IPS DF 19.7 (cell line): ENCODE measurements around the gene LMF1.

Experiments used
- DNase-seq: peaks from one replicate; pipeline ENCODE4 v3.0.0-alpha.2; 2013; ENCODE audit warnings: low read depth, low spot score

Gene LMF1

GRCh38 chr16:970766-971581, at the start of gene LMF1:
Gene LMF1, minus strand, starts transcription at chr16:970984. Its CDS starts 4 bp downstream, at chr16:970980.
- no peak for DNase-seq

GRCh38 chr16:1020091-1020399, 49.3 kb upstream of the LMF1 start:
- no peak for DNase-seq

- no peak for DNase-seq
Measured at GRCh38 chr16:1019231-1020090, 48.7 kb upstream of the LMF1 start.

GRCh38 chr16:1018447-1019198, 47.8 kb upstream of the LMF1 start:
- DNase-seq = no peak

DNA sequence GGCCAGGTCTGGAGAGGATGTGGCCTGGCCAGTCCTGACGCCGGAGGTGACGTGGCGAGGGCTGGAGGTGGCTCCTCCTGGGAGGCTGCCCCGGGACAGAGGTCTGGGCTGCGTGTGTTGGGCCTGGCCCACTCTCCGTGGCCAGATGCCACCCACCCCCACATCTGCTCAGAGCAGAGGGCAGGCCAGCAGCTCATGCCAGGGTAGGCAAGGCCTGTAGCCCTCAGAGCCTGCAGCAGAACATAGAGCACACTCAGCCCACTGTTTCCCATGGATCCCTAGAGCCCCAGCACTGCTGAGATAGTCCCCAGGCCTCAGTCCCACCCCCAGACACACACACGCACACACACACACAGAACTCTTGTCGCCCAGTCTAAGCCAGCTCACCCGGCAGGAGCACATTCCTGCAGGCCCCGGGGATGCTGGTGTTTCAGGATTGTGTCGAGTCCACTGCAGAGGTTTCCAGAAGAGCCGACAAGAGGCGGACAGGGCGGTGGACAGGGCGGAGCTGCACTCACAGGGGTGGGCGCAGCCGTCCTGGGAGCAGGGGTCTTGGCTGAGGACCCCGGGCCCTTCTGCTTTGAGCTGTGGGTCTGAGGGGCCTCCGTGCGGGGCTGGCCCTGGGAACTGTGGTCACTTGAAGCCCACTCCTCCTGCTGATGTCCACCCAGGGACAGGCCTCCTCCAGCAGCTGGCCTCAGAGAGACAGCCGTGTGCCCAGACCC, 44.1 kb upstream of the LMF1 start:
- DNase-seq = no peak

DNA sequence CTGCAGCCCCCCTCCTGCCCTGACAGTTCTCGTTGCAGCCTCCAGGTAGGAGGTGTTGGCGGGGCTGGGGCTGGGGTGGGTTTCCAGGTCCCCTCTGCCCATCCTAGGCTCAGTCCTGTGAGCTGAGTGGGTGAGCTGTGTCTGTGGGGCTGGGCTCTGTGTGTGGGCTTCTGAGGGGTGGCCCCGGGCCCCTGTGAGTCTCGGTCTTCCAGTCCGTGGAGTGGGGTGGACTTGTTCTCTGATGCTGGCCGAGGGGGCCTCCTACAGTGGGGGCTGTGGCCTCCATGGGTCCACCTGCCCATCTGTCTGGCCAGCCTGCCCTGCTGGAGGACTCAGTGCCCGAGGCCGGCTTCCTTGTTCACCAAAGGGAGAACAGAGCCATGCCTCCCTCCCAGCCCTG, 43.4 kb upstream of the LMF1 start:
- no peak for DNase-seq

DNA sequence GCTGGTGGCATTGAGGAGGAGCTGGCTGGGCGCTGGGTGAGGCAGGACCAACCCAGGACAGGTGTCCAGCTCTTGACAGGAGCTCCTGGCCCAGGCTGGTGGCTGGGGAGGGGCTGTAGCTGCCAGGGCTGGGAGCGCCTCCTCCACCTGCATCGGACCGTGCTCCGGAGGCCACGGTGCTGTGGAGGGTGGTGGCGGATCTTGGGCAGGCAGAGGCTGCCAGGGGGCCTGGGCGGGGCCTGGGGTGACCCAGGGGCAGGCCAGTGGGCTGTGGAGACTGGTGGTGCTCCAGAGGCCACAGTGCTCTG, 42.8 kb upstream of the LMF1 start:
- no peak for DNase-seq

DNA sequence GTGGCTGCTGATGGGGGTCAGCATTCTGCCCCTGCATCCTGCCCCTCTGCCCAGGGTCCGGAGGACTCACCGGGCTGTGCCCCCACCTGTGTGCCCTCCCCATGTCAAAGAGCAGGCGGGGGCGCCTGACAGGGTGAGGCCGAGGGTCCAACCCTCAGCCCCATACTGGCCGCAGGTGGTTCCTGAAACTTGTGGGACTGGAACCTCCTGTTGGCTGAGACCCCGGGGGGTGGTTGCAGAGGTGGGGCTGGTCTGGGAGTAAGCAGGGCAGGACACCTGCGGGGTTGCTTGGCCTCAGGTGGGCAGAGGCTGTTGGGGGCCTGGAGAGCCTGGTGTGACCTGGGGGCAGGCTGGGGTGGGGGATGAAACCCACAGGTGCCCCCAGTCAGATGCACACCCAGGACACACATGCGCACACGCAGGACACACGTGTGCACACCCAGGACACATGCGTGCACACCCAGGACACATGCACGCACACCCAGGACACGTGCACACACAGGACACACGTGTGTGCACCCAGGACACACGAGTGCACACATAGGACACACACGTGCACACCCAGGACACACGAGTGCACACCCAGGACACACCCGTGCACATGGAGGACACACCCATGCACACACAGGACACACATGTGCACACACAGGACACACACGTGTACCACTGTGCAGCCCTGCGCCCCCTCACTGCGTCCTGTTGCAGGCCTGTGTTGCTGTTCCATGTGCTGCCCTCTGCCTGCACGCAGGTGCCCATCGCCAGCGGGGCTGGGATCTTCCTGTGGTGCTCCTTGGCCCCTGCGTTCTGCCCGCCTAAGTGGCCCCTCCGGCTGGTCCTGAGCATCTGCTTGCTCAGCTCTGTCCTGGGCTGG, 42.2 kb upstream of the LMF1 start:
- DNase-seq = no peak

DNA sequence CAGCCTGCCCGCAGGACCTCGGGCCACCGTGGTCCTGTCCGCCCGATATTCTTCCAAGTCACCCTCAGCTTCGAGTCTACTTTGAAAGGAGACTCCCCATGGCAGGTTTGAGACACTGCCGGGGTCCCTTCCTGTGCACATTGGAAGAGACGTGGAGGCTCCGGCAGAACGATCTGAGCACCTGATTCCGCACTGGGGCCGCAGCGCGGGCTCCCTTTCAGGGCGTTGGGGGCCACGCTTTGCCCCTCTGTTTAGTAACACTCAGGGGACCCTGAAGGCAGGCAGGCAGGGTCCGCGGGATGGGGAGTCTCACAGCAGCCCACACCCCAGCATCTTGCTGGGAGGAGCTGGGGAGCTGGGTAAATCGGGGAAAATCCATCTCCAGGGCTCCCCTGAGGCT, 41.4 kb upstream of the LMF1 start:
- no peak for DNase-seq

GRCh38 chr16:1011316-1012082, 40.7 kb upstream of the LMF1 start:
- DNase-seq = no peak

DNA sequence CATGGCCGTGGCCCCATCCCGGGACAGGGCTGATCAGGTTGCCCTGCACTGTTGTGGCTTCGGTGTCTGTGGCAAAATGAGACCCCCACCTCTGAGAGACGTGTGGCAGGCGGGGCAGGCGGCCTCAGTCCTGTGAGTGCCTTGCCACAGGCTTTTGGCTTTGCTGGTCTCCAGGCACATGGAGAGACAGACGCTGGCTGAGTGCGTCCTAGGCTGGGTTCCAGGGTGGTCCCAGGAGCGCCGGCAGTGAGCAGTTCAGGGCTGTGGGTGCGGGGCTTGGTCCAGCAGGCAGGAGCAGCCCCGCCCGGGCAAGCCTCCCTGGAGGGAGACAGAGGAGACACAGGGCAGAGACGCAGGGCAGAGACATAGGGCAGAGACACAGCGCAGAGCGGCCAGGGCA, 40.0 kb upstream of the LMF1 start:
- DNase-seq = no peak

DNA sequence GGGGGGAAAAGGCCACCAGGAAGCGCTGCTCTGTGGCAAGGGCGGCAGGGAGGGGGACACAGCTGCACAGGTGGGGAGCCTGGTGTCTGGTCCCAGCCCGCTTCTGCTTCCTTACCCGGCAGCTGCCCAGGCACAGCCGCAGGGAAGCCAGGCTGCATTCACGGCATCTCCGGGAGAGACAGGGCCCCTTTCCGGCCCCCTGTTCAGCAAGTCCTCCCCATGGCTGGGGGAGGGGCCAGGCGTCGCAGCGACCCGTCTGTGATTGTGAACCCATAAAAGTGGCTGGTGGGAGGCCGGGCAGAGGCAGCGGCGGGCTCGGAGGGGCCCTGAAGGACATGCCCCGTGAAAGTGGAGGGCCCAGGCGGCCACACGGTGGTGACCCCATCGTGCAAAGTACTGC, 39.5 kb upstream of the LMF1 start:
- DNase-seq = no peak

DNA sequence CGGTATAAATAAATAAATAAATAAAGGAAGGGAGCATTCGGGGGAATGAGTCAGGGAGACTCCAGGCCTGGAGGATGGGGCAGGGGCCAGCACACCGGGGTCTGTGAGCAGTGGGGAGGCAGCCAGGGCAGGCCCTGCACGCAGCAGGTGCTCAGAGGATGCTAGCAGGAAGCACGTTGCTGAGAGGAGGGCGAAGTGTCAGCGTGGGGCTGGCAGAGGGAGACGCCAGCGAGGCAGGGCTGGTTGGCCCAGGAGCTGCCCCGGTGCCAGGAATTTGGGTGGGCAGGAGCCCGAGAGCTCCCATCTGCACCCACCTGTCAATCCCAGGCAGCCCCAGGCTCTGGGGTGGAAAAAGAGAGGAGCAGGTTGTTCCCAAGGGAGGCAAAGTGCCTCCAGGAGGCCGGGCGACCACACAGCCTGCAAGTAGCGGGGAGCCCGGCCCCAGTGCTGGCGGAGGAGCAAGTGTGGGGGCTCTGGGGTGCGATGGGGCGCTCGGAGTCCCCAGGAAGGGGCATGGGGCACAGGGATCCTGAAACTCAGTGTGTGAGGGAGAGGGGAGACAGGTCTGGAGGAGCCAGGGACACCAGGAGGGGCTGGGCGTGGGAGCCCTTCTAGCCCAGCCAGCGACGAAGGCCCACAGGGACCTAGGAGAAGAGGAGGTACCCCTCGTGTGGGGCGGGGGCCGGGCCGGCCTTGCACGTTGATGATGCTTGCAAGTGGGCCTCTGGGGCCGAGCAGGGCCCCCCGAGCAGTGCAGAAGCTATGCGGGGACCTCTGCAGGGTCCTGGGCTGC, 38.8 kb upstream of the LMF1 start:
- no peak for DNase-seq

DNA sequence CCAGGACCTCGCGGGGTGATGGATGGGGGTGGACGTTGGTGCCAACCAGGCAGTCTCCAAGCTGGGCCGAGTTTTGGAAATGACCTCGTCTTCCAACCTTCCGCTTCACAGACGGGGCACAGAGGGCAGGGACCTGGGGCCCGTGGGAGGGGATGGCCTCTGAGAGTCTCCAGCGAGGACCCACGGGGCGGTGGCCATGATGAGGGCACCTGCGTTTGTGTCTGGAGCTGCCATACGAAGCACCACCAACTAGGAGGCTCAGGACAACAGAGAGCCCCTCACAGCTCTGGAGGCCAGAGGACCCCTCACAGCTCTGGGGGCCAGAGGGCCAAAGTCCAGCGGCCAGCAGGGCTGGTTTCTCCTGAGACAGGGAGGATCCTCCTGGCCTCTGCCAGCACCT, 37.3 kb upstream of the LMF1 start:
- DNase-seq = no peak

DNA sequence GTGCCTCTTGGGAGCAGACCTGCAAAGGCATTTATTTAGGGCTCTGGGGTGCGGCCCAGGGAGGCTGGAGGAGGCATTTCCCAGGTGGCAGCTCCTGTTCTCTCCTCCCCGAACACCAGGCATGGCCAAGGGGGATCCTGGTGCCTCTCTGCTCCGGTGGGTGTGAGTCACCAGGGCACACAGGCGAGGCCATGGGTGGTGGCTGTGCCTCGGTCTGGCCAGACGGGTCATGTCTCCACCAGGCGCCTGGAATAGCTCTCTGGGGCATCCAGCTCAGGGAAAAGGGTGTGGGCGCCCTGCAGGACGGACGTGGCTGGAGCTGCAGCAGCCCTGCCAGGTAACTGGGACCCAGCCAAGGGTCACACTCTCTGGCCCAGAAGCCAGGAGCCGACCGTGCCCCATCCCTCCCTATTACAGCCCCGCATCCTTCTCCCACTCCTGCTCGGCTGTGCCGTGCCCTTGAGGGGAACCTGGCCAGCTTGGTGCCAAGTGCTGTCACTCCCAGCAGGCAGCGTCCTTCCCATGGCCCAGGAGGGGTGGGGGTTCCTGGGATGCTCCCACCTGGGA, 36.6 kb upstream of the LMF1 start:
- no peak for DNase-seq

DNA sequence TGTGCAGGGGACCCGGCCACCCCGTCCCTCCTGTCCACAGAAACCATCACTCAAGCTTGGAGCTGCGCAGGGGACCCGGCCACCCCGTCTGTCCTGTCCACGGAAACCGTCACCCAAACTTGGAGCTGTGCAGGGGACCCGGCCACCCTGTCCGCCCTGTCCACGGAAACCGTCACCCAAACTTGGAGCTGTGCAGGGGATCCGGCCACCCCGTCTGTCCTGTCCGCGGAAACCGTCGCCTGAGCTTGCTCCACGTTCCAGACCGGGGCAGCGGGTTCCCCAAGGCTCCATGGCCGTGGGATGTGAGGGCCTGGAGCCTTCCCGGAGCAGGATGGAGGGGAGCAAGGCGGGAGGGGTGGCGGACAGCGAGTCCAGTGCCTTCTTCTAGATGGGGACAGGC, 36.0 kb upstream of the LMF1 start:
- DNase-seq = no peak

GRCh38 chr16:1005286-1005685, 34.5 kb upstream of the LMF1 start:
- DNase-seq = no peak

DNA sequence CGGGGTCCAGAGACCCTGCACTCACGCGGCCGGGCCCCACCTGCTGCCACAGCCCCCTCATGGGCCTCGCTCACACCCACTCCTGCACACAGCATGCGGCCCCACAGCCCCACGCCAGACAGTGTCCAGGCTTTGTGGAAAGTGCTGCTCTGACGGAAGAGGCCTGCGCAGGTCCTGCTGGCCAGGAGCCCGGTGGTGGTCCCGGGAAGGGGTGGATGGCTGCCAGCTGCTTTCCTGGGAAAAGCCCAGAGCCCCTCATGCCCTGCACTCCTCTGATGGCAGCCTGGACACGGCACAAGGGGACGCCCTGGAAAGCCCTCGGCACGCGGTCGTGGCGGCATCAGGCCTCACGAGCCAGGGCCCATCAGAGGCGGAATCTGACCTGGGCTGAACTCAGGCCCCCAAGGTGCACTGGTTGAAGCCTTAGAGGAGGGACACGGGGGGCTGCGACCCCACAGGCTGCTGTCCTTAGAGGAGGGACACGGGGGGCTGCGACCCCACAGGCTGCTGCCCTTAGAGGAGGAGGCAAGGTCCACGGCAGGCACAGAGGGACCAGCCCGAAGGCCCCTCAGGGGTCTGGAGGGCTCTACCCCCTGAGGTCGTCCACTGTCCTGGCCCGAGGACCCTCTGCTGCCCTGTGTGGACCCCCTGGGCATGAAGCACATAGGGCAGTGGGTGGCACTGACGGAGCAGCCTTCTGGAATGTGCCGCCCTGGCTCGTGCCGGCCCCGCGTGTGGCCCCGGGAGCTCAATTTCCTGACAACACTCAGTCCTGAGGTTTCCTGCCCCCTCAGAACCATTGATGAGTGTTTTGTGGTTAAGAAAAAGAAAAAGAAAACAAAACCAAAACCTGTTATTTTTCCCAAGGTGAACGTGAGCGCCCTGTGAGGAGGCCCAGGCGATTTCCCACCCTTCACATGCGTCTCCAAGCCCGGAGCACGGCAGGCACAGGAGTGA, 32.9 kb upstream of the LMF1 start:
- DNase-seq = no peak
